Small intestine (tissue), 7 donors: ENCODE measurements around the gene ANP32B. TPM values are rescaled to one million over a fixed set of nuclear protein-coding genes. Genes with fewer than 3 reads are reported as not detected.

Experiments used
- DNase-seq, 2 donors: peaks; one replicate each; pipeline versions ENCODE4 v3.0.0 to v3.0.0-alpha.2; 2013
- FAIRE-seq: peaks from 2 replicates; lab custom pipeline; 2012; peaks lifted over from hg19 to GRCh38; lab: Jason Lieb, UNC
- H3K27ac ChIP-seq, 3 donors: one replicate each; pipeline ENCODE4 v1.5.1; 2013; ENCODE audit warnings: low read length in 2 of 3, mild to moderate bottlenecking in 2 of 3, control low read depth in 1 of 3, inconsistent platforms in 1 of 3, low read depth in 1 of 3, moderate library complexity in 1 of 3
- H3K27me3 ChIP-seq, 3 donors: one replicate each; pipeline ENCODE4 v1.6.1; 2013; ENCODE audit warnings: low read length in 3 of 3, inconsistent platforms in 1 of 3; ENCODE audit not compliant: control insufficient read depth in 3 of 3, insufficient read depth in 3 of 3
- H3K36me3 ChIP-seq, 3 donors: one replicate each; pipeline ENCODE4 v1.6.1; 2013; ENCODE audit warnings: low read length in 3 of 3, inconsistent platforms in 1 of 3, low read depth in 1 of 3, mild to moderate bottlenecking in 1 of 3, moderate library complexity in 1 of 3; ENCODE audit not compliant: control insufficient read depth in 3 of 3, insufficient read depth in 2 of 3
- H3K4me1 ChIP-seq, 3 donors: one replicate each; pipeline ENCODE4 v1.6.1; 2013; ENCODE audit warnings: low read length in 2 of 3, inconsistent platforms in 1 of 3, low read depth in 1 of 3, mild to moderate bottlenecking in 1 of 3, moderate library complexity in 1 of 3; ENCODE audit not compliant: control insufficient read depth in 3 of 3, insufficient read depth in 2 of 3
- H3K4me3 ChIP-seq, 3 donors: one replicate each; pipeline ENCODE4 v1.5.1; 2013; ENCODE audit warnings: low read length in 3 of 3, control low read depth in 1 of 3, inconsistent platforms in 1 of 3, low read depth in 1 of 3, mild to moderate bottlenecking in 1 of 3, moderate library complexity in 1 of 3
- H3K9me3 ChIP-seq, 2 donors: one replicate each; pipeline ENCODE4 v1.6.1; 2013; ENCODE audit warnings: low read depth in 1 of 2, low read length in 1 of 2; ENCODE audit not compliant: control insufficient read depth in 2 of 2, insufficient read depth in 1 of 2
- WGBS, 3 donors: extraction: QIAGEN DNeasy Blood & Tissue Kit; methylation state at CpG; one replicate each; pipeline ENCODE4 v1.1.7; 2013; 5-methylcytosine and 5-hydroxymethylcytosine counted together
- polyA plus RNA-seq, 4 donors: library from polyadenylated mRNA; stranded (reverse) in 3 of 4; unstranded in 1 of 4; fragments of 200-250 nt in 3 of 4; fragments of 120-200 nt in 1 of 4; gene quantifications; one replicate each; pipeline versions ENCODE4 v1.2.1 to v1.2.3, GENCODE V29; 2013
- donor health status: healthy with polysubstance abuse.
- donor health status: control.
- donor health status: control.
- donor health status: Bipolar disorder and iron deficiency.
- donor health status: healthy.

ANP32B gene
- polyA plus RNA-seq, 4 donors, result 106 to 263 (median 182) TPM

GRCh38 chr9:98062161-98062560 is 79.0 kb downstream of the ANP32B start:
- no peaks in the 10 kb centered on the region for H3K27me3 ChIP-seq
- H3K9me3 ChIP-seq, result no peaks in the 10 kb centered on the region
- H3K4me1 ChIP-seq, result peaks cover 2 to 10% (median 5%) of the 10 kb centered on the region in 3 donors
- FAIRE-seq, result no peak
- 89 to 96% (median 94%) methylated on average over 3 of the region's 3 CpGs for WGBS, 3 donors
- no peak overlapping the region for H3K4me3 ChIP-seq
- H3K36me3 ChIP-seq, result peaks cover 2 to 39% (median 21%) of the 10 kb centered on the region in 3 donors
- H3K27ac ChIP-seq, result no peak overlapping the region
- DNase-seq, result no peak

- DNase-seq, result no peak
- Histone ChIP-seq H3K4me3 (no peak overlapping the region), H3K36me3 (peaks cover 6 to 48% (median 21%) of the 10 kb centered on the region in 3 donors), H3K27me3 (no peaks in the 10 kb centered on the region), H3K9me3 (no peaks in the 10 kb centered on the region), H3K4me1 (peaks cover 0 to 2% (median 0%) of the 10 kb centered on the region in 3 donors), H3K27ac (no peak overlapping the region)
- no peak for FAIRE-seq
- 93 to 98% (median 98%) methylated on average over 8 of the region's 8 CpGs for WGBS, 3 donors
Observed at GRCh38 chr9:98064623-98065392, 81.7 kb downstream of the ANP32B start.

Other genes starting within 250 kb of the ANP32B start
- under 1 TPM in 1 of 4 donors, not detected in 3; 0.03 TPM for gene FOXE1, start 130.1 kb upstream of the ANP32B start, polyA plus RNA-seq
- gene TRMO, start 60.8 kb upstream of the ANP32B start, polyA plus RNA-seq, result 10 to 100 TPM in 2 of 4 donors, 1 to 10 TPM in 2; 6.2 to 21.7 (median 10.0) TPM
- gene HEMGN, start 45.2 kb upstream of the ANP32B start, polyA plus RNA-seq, result under 1 TPM in 2 of 4 donors, not detected in 2; 0.03 to 0.74 TPM
- gene NANS, start 73.4 kb downstream of the ANP32B start, polyA plus RNA-seq, result 100 to 1,000 TPM in 1 of 4 donors, 10 to 100 TPM in 3; 57.0 to 120 (median 75.6) TPM
- 10 to 100 TPM; 20.5 to 47.1 (median 32.9) TPM for gene TRIM14, start 135.9 kb downstream of the ANP32B start, polyA plus RNA-seq
- gene CORO2A, start 209.3 kb downstream of the ANP32B start, polyA plus RNA-seq, result 10 to 100 TPM; 35.1 to 68.2 (median 51.2) TPM